ENCODE measurements around the gene MYOZ3. TPM values are rescaled to one million over a fixed set of nuclear protein-coding genes. Genes with fewer than 3 reads are reported as not detected.

Gene MYOZ3
- total RNA-seq, 2 experiments from 2014 or later, result 0.07 to 0.21 TPM

DNA sequence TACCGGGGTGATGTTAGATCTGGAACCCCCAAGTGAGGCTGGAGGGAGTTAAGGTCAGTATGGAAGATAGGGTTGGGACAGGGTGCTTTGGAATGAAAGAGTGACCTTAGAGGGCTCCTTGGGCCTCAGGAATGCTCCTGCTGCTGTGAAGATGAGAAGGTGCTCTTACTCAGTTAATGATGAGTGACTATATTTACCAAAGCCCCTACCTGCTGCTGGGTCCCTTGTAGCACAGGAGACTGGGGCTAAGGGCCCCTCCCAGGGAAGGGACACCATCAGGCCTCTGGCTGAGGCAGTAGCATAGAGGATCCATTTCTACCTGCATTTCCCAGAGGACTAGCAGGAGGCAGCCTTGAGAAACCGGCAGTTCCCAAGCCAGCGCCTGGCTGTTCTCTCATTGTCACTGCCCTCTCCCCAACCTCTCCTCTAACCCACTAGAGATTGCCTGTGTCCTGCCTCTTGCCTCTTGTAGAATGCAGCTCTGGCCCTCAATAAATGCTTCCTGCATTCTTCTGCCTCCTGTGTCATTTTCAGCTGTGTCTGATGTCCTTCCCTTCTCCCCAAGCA lies 2.3 kb upstream of the MYOZ3 start:
- Mint-ChIP-seq H3K9me3 (no peaks in the 10 kb centered on the region), H3K4me3 (no peak overlapping the region), H3K4me1 (ENCODE audit: low read depth) (peaks cover 2% of the 10 kb centered on the region), H3K36me3 (no peaks in the 10 kb centered on the region), H3K27ac (no peak overlapping the region), H3K27me3 (peaks cover 3% of the 10 kb centered on the region)
- CTCF ChIA-PET, result interaction anchor here (0.9 to 2.0 kb wide), 3 partner anchors 13 to 188 kb away, joined by 3 to 11 read pairs (median 4); partner anchors contain the start of gene IRGM
- POLR2A ChIA-PET, result interaction anchor here (0.7 kb wide), 1 partner anchor 80 kb away, joined by 3 read pairs; no protein-coding TSS in a partner anchor
- no peak for DNase-seq
- intact Hi-C loops (cut with micrococcal nuclease), result loop anchor here (5.0 kb wide), 1 partner anchor 144 kb away; no protein-coding TSS in a partner anchor

DNA sequence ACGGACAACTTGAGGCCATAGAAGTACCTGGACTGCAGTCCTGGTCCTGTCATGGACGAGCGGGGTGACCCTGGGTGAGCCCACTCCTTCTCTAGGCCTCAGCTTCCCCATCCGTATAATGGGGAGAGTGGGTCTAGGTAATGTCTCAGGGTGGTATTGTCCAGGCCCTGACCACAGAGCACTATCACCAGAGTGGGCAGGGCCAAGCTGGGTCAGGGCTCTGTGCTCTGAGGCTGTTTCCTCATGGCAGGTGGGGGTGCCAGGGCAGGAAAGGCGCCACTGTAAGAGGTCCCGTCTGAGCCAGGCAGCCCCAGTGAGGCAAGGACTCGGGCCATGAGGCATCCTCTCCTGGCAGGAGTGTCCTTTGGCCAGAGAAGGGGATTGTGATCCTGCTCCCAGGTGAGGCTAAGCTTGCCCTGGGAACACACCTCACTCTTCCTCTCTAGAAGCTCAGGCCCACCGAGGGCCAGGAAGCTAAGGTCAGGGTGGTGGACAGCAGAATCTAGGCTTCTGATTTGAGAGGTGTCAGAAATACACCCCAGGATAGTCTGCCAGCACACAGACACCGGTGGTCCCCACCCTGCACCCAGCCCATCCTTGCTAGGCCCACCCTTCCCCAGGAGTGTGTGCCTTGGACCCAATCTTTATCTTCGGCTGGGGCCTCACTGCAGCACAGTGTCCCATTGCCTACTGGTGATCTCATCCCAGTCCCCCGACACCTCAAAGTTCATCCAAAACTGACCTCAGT lies 1.5 kb upstream of the MYOZ3 start:
- intact Hi-C loops (cut with micrococcal nuclease), result loop anchor here (5.0 kb wide), 1 partner anchor 143 kb away; no protein-coding TSS in a partner anchor
- peaks cover 3% of the 10 kb centered on the region for H3K27me3 Mint-ChIP-seq
- no peaks in the 10 kb centered on the region for H3K36me3 Mint-ChIP-seq
- H3K27ac Mint-ChIP-seq, result no peak overlapping the region
- POLR2A ChIA-PET, result no interaction called here
- H3K4me1 Mint-ChIP-seq (ENCODE audit: low read depth), result peaks cover 2% of the 10 kb centered on the region
- CTCF ChIA-PET, result interaction anchor here (1.0 kb wide), 1 partner anchor 98 kb away, joined by 4 read pairs; no protein-coding TSS in a partner anchor
- H3K9me3 Mint-ChIP-seq, result no peaks in the 10 kb centered on the region
- no peak for DNase-seq
- H3K4me3 Mint-ChIP-seq, result no peak overlapping the region

DNA sequence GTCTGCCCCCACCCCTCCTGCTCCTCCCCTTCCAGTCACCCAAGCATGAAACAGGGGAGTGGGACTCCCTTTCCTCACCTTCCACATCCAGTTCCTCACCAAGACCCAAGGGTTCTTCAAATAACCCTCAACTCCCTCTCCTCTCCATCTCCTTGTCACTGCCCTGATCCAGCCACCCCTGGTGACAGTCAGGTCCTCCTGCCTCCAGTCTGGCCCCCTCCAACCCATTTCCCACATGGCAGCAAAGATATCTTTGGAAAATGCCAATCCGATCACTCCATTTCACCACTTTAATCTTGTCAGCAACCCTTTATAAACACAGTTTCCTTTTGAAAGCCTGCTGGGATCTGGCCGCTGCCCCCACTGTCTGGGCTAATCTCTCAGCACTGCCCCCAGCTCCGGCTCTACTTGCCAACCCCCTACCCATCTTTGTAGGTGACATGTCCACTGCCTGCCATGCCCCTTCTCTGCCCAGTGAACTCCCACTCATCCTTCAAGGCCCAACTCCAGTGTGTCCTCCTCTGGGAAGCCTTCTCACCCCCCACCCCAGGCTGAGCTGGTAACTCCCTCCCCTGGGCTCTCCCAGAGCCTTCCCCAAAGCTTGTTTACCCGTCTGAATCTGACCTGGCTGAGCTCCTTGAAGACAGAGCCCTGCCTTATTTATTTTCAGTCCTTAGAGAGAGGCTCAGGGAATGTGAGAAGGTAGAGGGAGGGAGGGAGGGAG lies 781 bp upstream of the MYOZ3 start:
- ChIA-PET POLR2A (no interaction called here), CTCF (interaction anchor here (1.1 kb wide), 1 partner anchor 100 kb away, joined by 4 read pairs; no protein-coding TSS in a partner anchor)
- Mint-ChIP-seq H3K4me3 (no peak overlapping the region), H3K36me3 (no peaks in the 10 kb centered on the region), H3K4me1 (ENCODE audit: low read depth) (peaks cover 2% of the 10 kb centered on the region), H3K9me3 (no peaks in the 10 kb centered on the region), H3K27me3 (peaks cover 5% of the 10 kb centered on the region), H3K27ac (no peak overlapping the region)
- no peak for DNase-seq
- intact Hi-C loops (cut with micrococcal nuclease), result no loop called here

DNA sequence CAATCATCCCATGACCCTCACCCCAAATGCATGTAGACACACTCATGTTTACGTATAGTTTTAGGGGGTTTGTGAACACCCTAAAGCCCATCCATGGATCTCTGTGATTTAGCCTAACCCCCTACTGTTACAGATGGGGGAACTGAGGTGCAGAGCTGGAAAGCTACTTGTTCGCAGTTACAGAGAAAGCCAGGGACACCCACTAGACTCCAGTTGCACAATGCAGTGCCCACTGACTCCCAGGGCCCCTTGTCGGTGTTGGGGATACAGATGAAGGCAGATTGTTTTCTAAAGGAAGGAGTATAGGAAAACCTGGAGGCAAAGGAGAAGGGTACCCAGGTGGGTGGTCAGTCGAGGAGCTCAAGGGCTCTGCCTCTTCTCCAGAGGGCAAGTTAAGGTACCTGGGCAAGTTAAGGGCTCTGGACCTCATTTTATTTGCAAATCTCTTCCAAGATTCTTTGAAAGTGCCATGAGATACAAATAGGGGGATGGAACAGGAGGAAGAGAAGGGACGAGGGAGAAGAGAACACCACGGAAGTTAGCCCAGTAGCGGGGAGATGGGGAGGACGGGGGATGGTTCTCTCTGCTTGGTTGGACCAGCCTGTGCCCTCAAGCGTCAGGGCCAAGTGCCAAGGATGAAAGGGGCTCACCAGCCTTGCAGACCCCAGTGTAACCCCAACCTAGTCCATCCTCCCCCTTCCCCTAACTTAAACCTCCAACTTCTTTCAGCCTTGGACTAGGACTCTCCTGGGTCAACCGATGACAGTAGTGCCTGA lies 958 bp downstream of the MYOZ3 start:
- no peak overlapping the region for H3K27ac Mint-ChIP-seq
- no peak for DNase-seq
- peaks cover 5% of the 10 kb centered on the region for H3K27me3 Mint-ChIP-seq
- intact Hi-C loops (cut with micrococcal nuclease), result no loop called here
- ChIA-PET CTCF (no interaction called here), POLR2A (no interaction called here)
- H3K4me1 Mint-ChIP-seq (ENCODE audit: low read depth), result no peaks in the 10 kb centered on the region
- no peaks in the 10 kb centered on the region for H3K36me3 Mint-ChIP-seq
- H3K4me3 Mint-ChIP-seq, result no peak overlapping the region
- no peaks in the 10 kb centered on the region for H3K9me3 Mint-ChIP-seq

DNA sequence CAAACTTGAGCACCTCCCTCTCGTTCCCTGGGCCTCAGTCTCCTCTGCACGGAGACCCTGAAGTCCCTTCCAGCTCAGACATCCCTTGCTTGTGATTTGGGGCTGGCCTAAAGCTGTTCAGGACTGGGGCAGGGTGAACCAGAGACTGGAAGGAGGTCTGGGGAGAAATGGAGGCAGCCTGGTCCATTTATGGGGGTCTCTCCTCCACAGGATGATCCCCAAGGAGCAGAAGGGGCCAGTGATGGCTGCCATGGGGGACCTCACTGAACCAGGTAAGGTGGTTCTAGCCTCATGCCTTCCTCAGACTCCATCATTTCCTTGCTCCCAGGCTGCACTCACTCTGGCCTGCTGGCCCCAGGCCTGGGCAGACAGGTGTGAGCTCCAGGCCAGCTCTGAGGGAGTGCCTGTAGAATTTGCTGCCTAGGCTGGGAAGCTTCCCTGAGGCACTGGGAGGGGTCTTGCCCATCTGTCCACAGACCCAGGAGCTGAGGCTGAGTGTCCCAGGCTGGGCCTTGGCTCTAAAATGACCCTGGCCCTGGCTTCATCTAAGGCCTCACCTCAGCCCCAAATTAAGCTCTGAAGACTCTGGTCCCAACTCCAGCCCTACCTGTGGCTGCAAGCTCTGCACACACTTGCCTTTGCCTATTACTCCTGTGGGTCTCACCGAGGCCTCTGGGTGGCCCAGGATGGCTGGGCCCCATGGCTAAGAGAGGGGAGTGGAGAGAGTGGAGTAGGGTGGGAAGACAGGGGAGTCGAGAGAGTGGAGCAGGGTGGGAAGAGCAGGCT lies 1.9 kb downstream of the MYOZ3 start:
- H3K36me3 Mint-ChIP-seq, result no peaks in the 10 kb centered on the region
- no peaks in the 10 kb centered on the region for H3K4me1 Mint-ChIP-seq (ENCODE audit: low read depth)
- intact Hi-C loops (cut with micrococcal nuclease), result no loop called here
- no peaks in the 10 kb centered on the region for H3K9me3 Mint-ChIP-seq
- ChIA-PET POLR2A (interaction anchor here (1.2 kb wide), 1 partner anchor 213 kb away, joined by 4 read pairs; no protein-coding TSS in a partner anchor), CTCF (interaction anchor here (1.1 kb wide), 1 partner anchor 9 kb away, joined by 3 read pairs; no protein-coding TSS in a partner anchor)
- no peak overlapping the region for H3K27ac Mint-ChIP-seq
- peaks cover 5% of the 10 kb centered on the region for H3K27me3 Mint-ChIP-seq
- no peak for DNase-seq
- no peak overlapping the region for H3K4me3 Mint-ChIP-seq

DNA sequence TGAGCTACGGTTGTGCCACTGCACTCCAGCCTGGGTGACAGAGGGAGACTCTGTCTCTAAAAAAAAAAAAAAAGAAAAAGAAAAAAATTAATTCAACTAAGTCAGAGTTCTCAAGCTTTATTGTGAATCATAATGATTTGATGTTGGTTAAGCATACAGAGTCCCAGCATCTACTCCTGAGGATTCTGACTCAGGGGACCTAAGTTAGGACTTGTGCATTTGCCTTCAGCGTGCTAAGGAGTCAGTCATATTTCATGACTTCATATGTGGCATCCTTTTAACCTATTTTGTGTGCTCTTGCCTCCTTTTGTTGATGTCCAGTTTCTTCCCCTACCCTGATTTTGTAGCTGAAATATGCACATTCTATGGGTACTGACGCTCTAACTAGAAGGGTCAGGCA lies 2.9 kb downstream of the MYOZ3 start:
- H3K4me1 Mint-ChIP-seq (ENCODE audit: low read depth), result no peaks in the 10 kb centered on the region
- H3K9me3 Mint-ChIP-seq, result no peaks in the 10 kb centered on the region
- intact Hi-C loops (cut with micrococcal nuclease), result no loop called here
- H3K36me3 Mint-ChIP-seq, result no peaks in the 10 kb centered on the region
- DNase-seq, result no peak
- H3K27me3 Mint-ChIP-seq, result peaks cover 5% of the 10 kb centered on the region
- CTCF ChIA-PET, result interaction anchor here (1.1 kb wide), 1 partner anchor 10 kb away, joined by 3 read pairs; no protein-coding TSS in a partner anchor
- no peak overlapping the region for H3K27ac Mint-ChIP-seq
- POLR2A ChIA-PET, result interaction anchor here (1.2 kb wide), 1 partner anchor 214 kb away, joined by 4 read pairs; no protein-coding TSS in a partner anchor
- no peak overlapping the region for H3K4me3 Mint-ChIP-seq

DNA sequence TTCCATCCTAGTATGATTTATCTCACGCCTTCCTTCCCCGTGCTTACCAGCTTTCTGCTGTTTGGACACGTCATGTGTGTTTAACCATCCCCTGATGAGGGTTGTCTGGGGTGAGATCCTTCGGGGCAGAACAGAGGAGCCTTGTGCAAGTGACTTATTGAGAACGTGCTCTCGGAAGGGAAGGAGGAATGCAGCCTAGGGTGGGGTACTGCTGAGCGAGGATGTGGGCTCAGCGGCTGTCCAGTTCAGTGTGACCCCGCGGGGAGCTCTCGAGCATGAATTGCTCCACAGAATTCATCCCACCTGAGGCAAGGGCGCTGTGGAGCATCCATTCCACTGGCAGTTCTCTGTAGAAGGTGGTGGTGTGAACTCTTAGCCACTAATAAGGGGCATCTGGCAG lies 4.0 kb downstream of the MYOZ3 start:
- POLR2A ChIA-PET, result no interaction called here
- H3K4me1 Mint-ChIP-seq (ENCODE audit: low read depth), result no peaks in the 10 kb centered on the region

DNA sequence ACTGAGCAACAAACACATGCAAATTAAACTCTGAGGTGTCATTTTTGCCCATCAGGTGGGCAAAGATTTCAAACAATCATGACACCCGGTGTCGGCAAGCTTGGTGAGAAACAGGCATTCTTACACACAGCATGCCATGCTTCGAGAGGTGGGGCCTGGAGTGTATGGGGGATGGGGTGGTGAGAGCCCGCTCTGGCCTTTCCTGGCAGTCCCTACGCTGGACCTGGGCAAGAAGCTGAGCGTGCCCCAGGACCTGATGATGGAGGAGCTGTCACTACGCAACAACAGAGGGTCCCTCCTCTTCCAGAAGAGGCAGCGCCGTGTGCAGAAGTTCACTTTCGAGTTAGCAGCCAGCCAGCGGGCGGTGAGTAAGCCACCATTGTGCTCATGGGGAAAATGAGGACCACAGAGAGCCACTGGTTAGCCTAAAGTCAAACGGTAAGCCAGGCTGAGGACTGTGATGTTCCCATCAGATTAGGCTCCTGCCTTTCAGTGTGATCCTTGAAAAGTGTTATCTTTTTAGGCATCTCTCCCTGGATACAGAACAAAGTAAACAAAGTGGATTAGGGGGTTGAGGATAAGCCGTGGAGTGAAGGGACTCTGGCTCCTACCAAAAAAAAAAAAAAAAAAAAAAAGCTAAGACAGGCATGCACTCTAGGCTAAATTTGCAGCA lies 9.4 kb downstream of the MYOZ3 start:
- no peak overlapping the region for H3K27ac Mint-ChIP-seq
- no peak overlapping the region for H3K4me3 Mint-ChIP-seq
- no peak for DNase-seq
- H3K27me3 Mint-ChIP-seq, result peaks cover 18% of the 10 kb centered on the region
- ChIA-PET CTCF (interaction anchor here (0.7 kb wide), 1 partner anchor 15 kb away, joined by 3 read pairs; no protein-coding TSS in a partner anchor), POLR2A (no interaction called here)
- no peaks in the 10 kb centered on the region for H3K4me1 Mint-ChIP-seq (ENCODE audit: low read depth)
- no peaks in the 10 kb centered on the region for H3K9me3 Mint-ChIP-seq
- intact Hi-C loops (cut with micrococcal nuclease), result no loop called here
- H3K36me3 Mint-ChIP-seq, result no peaks in the 10 kb centered on the region

More for the DNA sequence above, 4.0 kb downstream of the MYOZ3 start:
- peaks cover 8% of the 10 kb centered on the region for H3K27me3 Mint-ChIP-seq
- no peak for DNase-seq
- H3K27ac Mint-ChIP-seq, result no peak overlapping the region
- intact Hi-C loops (cut with micrococcal nuclease), result no loop called here
- CTCF ChIA-PET, result interaction anchor here (0.6 kb wide), 1 partner anchor 178 kb away, joined by 3 read pairs; no protein-coding TSS in a partner anchor
- no peaks in the 10 kb centered on the region for H3K36me3 Mint-ChIP-seq
- no peaks in the 10 kb centered on the region for H3K9me3 Mint-ChIP-seq
- no peak overlapping the region for H3K4me3 Mint-ChIP-seq

DNA sequence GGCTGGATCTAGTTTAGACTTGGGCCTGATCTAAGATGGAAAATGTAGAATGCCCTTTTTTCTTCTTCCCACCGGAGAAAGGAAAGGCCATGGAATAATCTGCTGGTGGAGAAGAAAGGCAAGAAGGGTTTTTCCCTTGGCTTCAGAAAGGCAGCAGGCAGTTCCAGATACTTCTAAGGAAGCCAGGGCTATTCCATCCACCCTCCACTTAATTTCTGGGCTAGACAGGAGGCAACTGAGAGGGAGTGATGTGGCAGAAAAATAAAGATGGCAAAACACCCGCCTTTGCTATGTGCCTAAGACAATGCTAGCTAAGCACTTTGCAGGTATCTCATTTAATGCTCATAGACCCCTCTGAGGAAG lies 9.9 kb downstream of the MYOZ3 start:
- intact Hi-C loops (cut with micrococcal nuclease), result no loop called here
- Mint-ChIP-seq H3K4me1 (ENCODE audit: low read depth) (no peaks in the 10 kb centered on the region), H3K27me3 (peaks cover 18% of the 10 kb centered on the region), H3K27ac (no peak overlapping the region), H3K36me3 (no peaks in the 10 kb centered on the region), H3K4me3 (peak overlapping the region; percentile 17), H3K9me3 (no peaks in the 10 kb centered on the region)
- ChIA-PET CTCF (interaction anchor here (0.7 to 0.9 kb wide), 2 partner anchors 12 to 109 kb away, joined by 3 read pairs; no protein-coding TSS in a partner anchor), POLR2A (no interaction called here)
- no peak for DNase-seq

DNA sequence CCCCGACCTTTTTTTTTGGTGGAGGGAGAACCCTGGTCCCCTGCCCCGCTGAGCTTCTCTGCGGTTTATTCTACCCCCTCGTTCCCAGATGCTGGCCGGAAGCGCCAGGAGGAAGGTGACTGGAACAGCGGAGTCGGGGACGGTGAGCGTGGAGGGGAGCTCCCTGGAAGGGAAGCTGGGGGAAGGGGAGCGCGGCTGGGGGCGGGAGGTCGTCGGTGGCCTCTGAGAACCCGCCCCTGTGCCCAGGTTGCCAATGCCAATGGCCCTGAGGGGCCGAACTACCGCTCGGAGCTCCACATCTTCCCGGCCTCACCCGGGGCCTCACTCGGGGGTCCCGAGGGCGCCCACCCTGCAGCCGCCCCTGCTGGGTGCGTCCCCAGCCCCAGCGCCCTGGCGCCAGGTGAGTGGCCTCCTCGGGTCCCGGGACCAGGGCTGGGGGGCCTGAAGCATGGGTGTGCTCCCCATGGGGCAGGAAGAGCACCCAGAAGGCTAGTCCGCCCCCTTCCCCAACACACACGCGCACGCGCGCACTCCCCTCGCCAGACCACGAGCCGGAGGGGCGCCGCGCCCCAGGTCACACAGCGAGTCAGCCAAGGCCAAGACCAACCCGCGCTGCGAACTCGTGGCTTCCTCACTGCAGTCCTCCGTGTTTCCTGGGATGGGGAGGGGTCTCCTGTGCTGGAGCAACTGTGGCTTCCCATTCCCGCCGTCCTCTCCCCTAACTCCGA lies 10.6 kb downstream of the MYOZ3 start:
- Mint-ChIP-seq H3K27me3 (peaks cover 18% of the 10 kb centered on the region), H3K36me3 (no peaks in the 10 kb centered on the region), H3K4me3 (peak overlapping the region; percentile 68), H3K9me3 (no peaks in the 10 kb centered on the region), H3K27ac (no peak overlapping the region), H3K4me1 (ENCODE audit: low read depth) (no peaks in the 10 kb centered on the region)
- DNase-seq, result peak; percentile 35
- CTCF ChIA-PET, result interaction anchor here (0.7 to 1.3 kb wide), 4 partner anchors 13 to 110 kb away, joined by 3 to 5 read pairs (median 4); no protein-coding TSS in a partner anchor
- intact Hi-C loops (cut with micrococcal nuclease), result no loop called here
- POLR2A ChIA-PET, result no interaction called here

Data from activated CD4-positive, alpha-beta memory T cell treated with anti-CD3 and anti-CD28 coated beads for 36 hours (primary cell).